D721Med (cell line): ENCODE results near the gene SNX30.
A peak's percentile ranks its signal among the peaks of the same experiment; 100 is the strongest.

ENCODE experiments used
- DNase-seq: peaks from one replicate; pipeline ENCODE4 v3.0.0; 2011; ENCODE audit warnings: low spot score; ENCODE audit not compliant: insufficient read length
- FAIRE-seq: peaks from 2 replicates; lab custom pipeline; 2011; peaks lifted over from hg19 to GRCh38; lab: Jason Lieb, UNC
- TF ChIP-seq, protein P1 (sequence below): IDR thresholded peaks from 2 replicates; pipeline ENCODE4 v1.5.1; 2012; ENCODE audit warnings: mild to moderate bottlenecking, control low read depth; ENCODE audit not compliant: insufficient read depth; ENCODE audit errors: missing control alignments

Gene SNX30

GRCh38 chr9:112819635-112820496 lies 69.3 kb downstream of the SNX30 start:
- peak; percentile 68 for FAIRE-seq
- DNase-seq: peak; percentile 43
- TF ChIP-seq, protein P1, sequence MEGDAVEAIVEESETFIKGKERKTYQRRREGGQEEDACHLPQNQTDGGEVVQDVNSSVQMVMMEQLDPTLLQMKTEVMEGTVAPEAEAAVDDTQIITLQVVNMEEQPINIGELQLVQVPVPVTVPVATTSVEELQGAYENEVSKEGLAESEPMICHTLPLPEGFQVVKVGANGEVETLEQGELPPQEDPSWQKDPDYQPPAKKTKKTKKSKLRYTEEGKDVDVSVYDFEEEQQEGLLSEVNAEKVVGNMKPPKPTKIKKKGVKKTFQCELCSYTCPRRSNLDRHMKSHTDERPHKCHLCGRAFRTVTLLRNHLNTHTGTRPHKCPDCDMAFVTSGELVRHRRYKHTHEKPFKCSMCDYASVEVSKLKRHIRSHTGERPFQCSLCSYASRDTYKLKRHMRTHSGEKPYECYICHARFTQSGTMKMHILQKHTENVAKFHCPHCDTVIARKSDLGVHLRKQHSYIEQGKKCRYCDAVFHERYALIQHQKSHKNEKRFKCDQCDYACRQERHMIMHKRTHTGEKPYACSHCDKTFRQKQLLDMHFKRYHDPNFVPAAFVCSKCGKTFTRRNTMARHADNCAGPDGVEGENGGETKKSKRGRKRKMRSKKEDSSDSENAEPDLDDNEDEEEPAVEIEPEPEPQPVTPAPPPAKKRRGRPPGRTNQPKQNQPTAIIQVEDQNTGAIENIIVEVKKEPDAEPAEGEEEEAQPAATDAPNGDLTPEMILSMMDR: peak; percentile 56

GRCh38 chr9:112820881-112821280 lies 70.3 kb downstream of the SNX30 start:
- TF ChIP-seq, protein P1: no peak
- DNase-seq (no peak), FAIRE-seq (no peak)

- FAIRE-seq (no peak), DNase-seq (no peak)
- TF ChIP-seq, protein P1: no peak
These were observed 72.1 kb downstream of the SNX30 start for GRCh38 chr9:112822618-112823017.

- DNase-seq (no peak), FAIRE-seq (no peak)
- TF ChIP-seq, protein P1: no peak
These were observed 72.7 kb downstream of the SNX30 start for GRCh38 chr9:112823257-112823656.

- TF ChIP-seq, protein P1: no peak
- FAIRE-seq (no peak), DNase-seq (no peak)
These were observed 80.8 kb downstream of the SNX30 start for GRCh38 chr9:112831281-112831851.

- FAIRE-seq: no peak
These were observed 81.4 kb downstream of the SNX30 start for GRCh38 chr9:112831969-112832368.

More at GRCh38 chr9:112831969-112832368, 81.4 kb downstream of the SNX30 start:
- TF ChIP-seq, protein P1: no peak
- DNase-seq: no peak
